SKM-1 treated with dmso at 0.1 percent for 144 hours (cell line): ENCODE data around the gene FKTN.

Experiments used
- DNase-seq: peaks from one replicate; lab custom pipeline; 2025; ENCODE audit not compliant: unreplicated experiment; lab: John Stamatoyannopoulos, UW

The FKTN gene

DNA sequence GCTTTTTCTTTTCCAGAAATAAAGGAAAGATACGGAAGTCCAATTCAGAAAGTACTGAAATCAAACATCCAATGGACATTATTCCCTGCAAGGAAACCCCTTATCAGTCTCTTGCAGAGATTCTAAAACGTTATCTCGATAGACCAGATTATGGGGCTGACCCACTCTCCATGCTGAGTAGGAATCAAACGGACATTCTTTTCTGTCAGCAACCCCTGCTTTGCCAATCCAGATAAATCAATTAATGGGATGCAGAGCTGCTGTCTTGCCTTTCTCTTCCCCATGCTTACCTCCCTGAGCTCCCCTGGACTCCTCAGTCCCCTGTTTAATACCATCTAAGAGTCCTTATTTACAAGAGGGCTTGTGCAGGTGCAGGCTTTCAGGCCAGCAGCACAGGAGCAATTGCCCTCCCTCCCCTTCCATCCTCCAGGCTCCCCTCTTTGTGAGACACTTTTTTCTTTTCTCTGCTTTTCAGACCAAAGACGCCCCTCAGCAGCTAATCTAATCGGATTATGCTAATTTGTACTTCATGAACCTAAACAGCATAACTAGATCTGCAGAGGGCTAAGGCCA, 118.5 kb downstream of the FKTN start:
- DNase-seq, result no peak

DNA sequence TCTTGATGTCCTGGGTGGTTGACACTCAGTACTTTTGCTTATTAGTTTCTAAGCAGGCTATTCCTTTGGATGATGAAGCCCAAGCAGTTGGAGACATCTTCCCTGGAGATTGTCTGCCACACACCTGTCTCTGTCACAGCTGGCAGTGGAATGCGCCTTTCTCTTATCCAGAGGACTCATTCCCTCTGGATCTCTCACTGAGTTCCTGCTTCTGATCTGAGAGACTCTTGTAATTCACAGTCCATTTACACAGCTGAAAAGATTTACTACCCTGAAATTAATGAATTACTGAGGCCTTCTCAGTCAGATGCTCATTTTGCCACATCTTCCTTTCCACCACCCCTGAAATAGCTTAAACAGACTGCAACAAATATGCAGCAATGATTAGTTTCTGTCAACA, 120.2 kb downstream of the FKTN start:
- DNase-seq, result no peak

- DNase-seq, result no peak
Measured at GRCh38 chr9:105678781-105679180, 120.8 kb downstream of the FKTN start.

DNA sequence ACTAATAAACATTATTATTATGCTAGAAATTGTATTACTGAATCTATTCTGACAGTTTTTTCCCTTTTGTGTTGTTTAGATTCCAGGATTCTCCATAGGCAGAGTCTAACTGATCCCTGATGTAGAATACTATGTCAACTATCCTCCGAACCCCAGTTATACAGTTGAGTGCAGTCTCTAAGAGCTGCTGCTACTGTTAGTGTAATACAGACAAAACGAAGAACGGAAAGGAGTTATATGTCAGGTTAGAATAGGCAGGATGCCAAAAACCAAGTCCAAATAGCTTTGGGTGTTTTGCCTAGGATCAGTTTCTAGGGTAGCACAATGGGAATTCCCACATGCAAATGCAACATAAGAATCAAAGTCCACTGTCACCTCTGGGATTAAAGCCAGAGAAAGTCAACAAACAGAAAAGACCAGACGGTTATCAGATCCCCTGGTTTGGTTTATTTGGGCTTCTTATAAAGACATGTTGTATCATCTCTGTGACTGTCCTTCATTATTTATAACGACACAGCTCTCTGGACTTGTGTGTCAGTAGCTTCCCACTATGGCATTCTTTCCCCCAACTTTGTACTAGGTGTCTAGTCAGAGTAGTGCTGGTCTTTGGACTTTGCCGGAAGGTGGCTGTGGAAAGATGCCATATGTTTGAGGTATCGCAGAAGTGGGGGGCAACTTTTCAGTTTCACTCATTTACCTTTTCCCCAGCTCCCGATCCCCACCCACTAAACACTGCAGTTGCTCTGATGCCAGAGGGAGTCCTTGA, 121.5 kb downstream of the FKTN start:
- no peak for DNase-seq

DNA sequence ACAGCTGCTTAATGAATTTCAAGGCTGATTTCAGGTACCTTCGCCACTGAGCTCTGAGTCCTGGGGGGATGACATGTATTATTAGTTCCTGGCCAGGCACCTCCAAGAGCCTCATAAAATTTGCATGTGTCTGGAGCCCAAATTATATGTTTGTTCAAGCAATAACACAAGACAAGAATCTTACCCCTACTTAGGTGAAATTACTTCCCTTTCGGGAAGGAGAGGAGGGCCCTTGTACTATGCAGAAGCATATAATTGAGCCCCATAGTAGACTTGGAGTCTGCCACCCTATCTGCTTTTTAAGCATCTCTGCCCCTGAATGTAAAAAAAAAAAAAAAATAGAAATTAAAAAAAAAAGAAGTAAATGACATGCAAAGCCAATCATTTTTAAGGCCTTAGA, 123.4 kb downstream of the FKTN start:
- DNase-seq, result no peak

- DNase-seq, result no peak
Measured at GRCh38 chr9:105681724-105682123, 123.8 kb downstream of the FKTN start.

DNA sequence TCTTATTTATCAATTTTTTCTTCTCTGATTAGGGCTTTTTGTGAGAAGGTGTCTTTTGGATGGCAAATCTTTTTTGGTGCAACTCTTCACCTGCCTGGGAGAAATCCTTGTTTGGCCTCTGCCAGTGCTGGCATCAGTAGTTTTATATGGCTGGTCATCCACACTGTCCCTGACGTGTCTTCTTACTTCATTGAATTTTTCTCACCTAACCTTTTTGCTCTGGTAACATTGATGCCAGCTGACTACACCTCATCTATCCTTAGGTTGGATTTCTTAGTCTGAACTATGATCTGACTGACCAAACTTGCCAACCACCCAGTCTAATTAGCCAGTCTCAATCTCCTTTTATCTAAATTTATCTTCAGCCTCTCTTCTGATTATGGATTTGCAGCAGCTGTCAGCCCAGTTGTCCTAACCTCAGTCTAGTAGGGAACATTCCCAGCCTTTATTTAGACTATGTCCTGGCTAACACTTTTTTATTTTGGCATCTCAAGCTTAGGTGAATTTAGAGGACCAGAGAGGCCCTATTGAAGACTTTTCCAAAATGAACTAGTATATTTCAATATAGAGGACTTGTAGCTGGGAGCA, 125.9 kb downstream of the FKTN start:
- DNase-seq, result no peak

DNA sequence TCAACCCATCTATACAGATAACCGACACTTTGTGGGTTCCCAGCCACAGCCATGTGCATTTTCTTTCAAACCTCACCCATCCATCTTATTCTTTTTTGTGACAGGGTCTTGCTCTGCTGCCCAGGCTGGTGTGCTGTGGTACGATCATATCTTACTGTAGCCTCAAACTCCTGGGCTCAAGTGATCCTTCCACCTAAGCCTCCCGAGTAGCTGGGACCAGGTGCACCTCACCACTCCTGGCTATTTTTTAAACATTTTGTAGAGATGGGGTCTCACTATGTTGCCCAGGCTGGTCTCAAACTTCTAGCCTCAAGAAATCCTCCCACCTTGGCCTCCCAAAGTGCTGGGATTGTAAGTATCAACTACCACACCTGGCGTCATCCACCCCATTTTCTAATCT, 129.0 kb downstream of the FKTN start:
- no peak for DNase-seq
